Measurements from ENCODE around the gene WBP1.

GRCh38 chr2:74441170-74441689 is 17.0 kb upstream of the WBP1 start:
- TF ChIP-seq CTCF (IDR thresholded peaks at IDR 0.05) (no peak), EZH2phosphoT487 (IDR thresholded peaks at IDR 0.05) (no peak), EZH2 (IDR thresholded peaks at IDR 0.05) (peak; percentile 27)
